K562 (cell line): ENCODE results near the gene NDUFS6. TPM values are rescaled to one million over a fixed set of nuclear protein-coding genes. Genes with fewer than 3 reads are reported as not detected.

Source experiments
- ARHGAP35 ChIP-seq: fragments of 450-650 bp; IDR thresholded peaks from 2 replicates; pipeline ENCODE4 v1.6.1; 2018; ENCODE audit not compliant: partially characterized antibody
- CBX3 ChIP-seq, 2 experiments: IDR thresholded peaks; 1 replicate in 1 of 2; 2 replicates in 1 of 2; pipeline ENCODE4 v1.6.1; 2012; ENCODE audit warnings: inconsistent platforms in 2 of 2, low read length in 2 of 2, borderline replicate concordance in 1 of 2, control low read depth in 1 of 2
- E2F4 ChIP-seq: sonication (generic); formaldehyde crosslinking; IDR thresholded peaks from 2 replicates; pipeline ENCODE4 v1.8.0; 2022; ENCODE audit warnings: mild to moderate bottlenecking, low read depth, missing genetic modification reagents
- ERF ChIP-seq: fragments of 450-650 bp; formaldehyde crosslinking; IDR thresholded peaks from 2 replicates; pipeline ENCODE4 v1.4.0; 2020; ENCODE audit warnings: mild to moderate bottlenecking, mixed read lengths
- FOXM1 ChIP-seq, 2 experiments: fragments of 450-650 bp in 1 of 2; sonication (generic) in 1 of 2; formaldehyde crosslinking in 1 of 2; IDR thresholded peaks; 2 replicates each; pipeline versions ENCODE4 v1.6.1 to v1.9.0; 2017 to 2022; ENCODE audit warnings: low read depth in 2 of 2, mild to moderate bottlenecking in 2 of 2, missing genetic modification reagents in 1 of 2, moderate library complexity in 1 of 2
- HDAC6 ChIP-seq: IDR thresholded peaks from 2 replicates; pipeline ENCODE4 v1.6.1; 2012; ENCODE audit warnings: low read depth, mild to moderate bottlenecking, control low read depth, inconsistent platforms, low read length, moderate library complexity
- MED1 ChIP-seq: sonication (generic); formaldehyde crosslinking; IDR thresholded peaks from 2 replicates; pipeline ENCODE4 v1.8.1; 2023; ENCODE audit warnings: missing genetic modification reagents, borderline replicate concordance
- MIER1 ChIP-seq: fragments of 450-650 bp; IDR thresholded peaks from 2 replicates; pipeline ENCODE4 v1.6.1; 2016; ENCODE audit warnings: antibody characterized with exemption, mild to moderate bottlenecking, low read depth
- NEUROD1 ChIP-seq: fragments of 150-350 bp; IDR thresholded peaks from 2 replicates; pipeline ENCODE4 v1.6.1; 2014; ENCODE audit warnings: borderline replicate concordance, low read length, low read depth; ENCODE audit not compliant: partially characterized antibody
- NRF1 ChIP-seq, 2 experiments: fragments of 450-650 bp; IDR thresholded peaks in 1 of 2; conservative IDR thresholded peaks in 1 of 2; 2 replicates each; pipeline ENCODE4 v1.6.1; 2014; ENCODE audit warnings: mild to moderate bottlenecking in 2 of 2
- PKNOX1 ChIP-seq: fragments of 450-650 bp; IDR thresholded peaks from 2 replicates; pipeline ENCODE4 v1.6.1; 2016
- SLC30A9 ChIP-seq: fragments of 250-450 bp; sonication (Bioruptor Pico); IDR thresholded peaks from 2 replicates; pipeline ENCODE4 v1.8.0; 2022; ENCODE audit warnings: mild to moderate bottlenecking, moderate library complexity
- UBTF ChIP-seq, 2 experiments: IDR thresholded peaks; 2 replicates each; pipeline ENCODE4 v1.6.1; 2012; ENCODE audit warnings: improper control_type of control experiment in 2 of 2, low read depth in 2 of 2, low read length in 2 of 2, borderline replicate concordance in 1 of 2
- ZBTB1 ChIP-seq: sonication (generic); formaldehyde crosslinking; IDR thresholded peaks from 2 replicates; pipeline ENCODE4 v1.8.1; 2023; ENCODE audit warnings: missing genetic modification reagents, low read depth, mild to moderate bottlenecking, borderline replicate concordance
- ZNF121 ChIP-seq: sonication (generic); formaldehyde crosslinking; conservative IDR thresholded peaks from 2 replicates; pipeline ENCODE4 v1.8.0; 2022; ENCODE audit warnings: missing genetic modification reagents
- ZNF778 ChIP-seq: fragments of 450-650 bp; formaldehyde crosslinking; IDR thresholded peaks from 2 replicates; pipeline ENCODE4 v1.4.0; 2020; ENCODE audit warnings: mild to moderate bottlenecking, moderate library complexity
- polyA plus RNA-seq, 8 experiments: library from polyadenylated mRNA; depleted of rRNA in 4 of 8; stranded (reverse) in 5 of 8; unstranded in 3 of 8; fragments of >200 nt; fragmentation: Nextera tagmentation in 2 of 8; fragmentation: Illumina TruSeq in 1 of 8; extraction: Ambion mirVana in 2 of 8; extraction: Trizol in 1 of 8; gene quantifications; 2 replicates each; pipeline versions ENCODE4 v1.2.1 to v1.2.3, GENCODE V29; 2011 to 2014; ENCODE audit warnings: inconsistent platforms in 1 of 8, missing spikeins in 1 of 8
- total RNA-seq, 7 experiments: library from RNA; depleted of rRNA in 6 of 7; stranded (reverse); fragments of >200 nt in 6 of 7; fragmentation: Illumina TruSeq in 2 of 7; extraction: Trizol in 2 of 7; gene quantifications; 2 replicates each; pipeline versions ENCODE4 v1.2.1 to v1.2.3, GENCODE V29; 2011 to 2021; ENCODE audit warnings: low replicate concordance in 1 of 7
- TF ChIP-seq, protein P1 (sequence below): fragments of 250-450 bp; sonication (Bioruptor Pico); IDR thresholded peaks from 2 replicates; pipeline ENCODE4 v1.5.0; 2020; ENCODE audit warnings: mild to moderate bottlenecking, borderline replicate concordance
- TF ChIP-seq, protein P2 (sequence below): IDR thresholded peaks from 2 replicates; pipeline ENCODE4 v1.6.1; 2011; ENCODE audit warnings: borderline replicate concordance, low read depth, mild to moderate bottlenecking, moderate library complexity, low read length; ENCODE audit not compliant: insufficient read depth, poor library complexity, severe bottlenecking

Gene NDUFS6
- total and polyA plus RNA-seq, 9 of the 15 experiments (the other 6 are each of a cell fraction or from before 2014, with no cell fraction given): 36.1 to 291 (median 77.0) TPM

DNA sequence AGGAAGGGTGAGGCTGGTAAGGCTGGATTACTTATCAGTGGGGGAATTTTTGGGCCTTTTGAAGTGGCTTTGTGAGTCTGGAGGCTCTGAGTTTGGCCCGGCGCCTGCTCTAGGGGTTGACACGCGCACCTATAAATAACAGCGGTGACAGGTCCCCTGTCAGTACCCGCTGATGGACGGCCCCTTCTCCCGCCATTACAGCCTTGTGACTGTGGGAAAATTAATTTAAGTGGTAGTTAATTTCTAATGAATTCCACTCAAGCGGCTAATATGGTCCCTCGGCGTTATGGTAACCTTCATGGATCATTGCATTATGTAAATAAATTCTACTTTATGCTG lies 18.0 kb upstream of the NDUFS6 start (continued):
- TF ChIP-seq, protein P1, sequence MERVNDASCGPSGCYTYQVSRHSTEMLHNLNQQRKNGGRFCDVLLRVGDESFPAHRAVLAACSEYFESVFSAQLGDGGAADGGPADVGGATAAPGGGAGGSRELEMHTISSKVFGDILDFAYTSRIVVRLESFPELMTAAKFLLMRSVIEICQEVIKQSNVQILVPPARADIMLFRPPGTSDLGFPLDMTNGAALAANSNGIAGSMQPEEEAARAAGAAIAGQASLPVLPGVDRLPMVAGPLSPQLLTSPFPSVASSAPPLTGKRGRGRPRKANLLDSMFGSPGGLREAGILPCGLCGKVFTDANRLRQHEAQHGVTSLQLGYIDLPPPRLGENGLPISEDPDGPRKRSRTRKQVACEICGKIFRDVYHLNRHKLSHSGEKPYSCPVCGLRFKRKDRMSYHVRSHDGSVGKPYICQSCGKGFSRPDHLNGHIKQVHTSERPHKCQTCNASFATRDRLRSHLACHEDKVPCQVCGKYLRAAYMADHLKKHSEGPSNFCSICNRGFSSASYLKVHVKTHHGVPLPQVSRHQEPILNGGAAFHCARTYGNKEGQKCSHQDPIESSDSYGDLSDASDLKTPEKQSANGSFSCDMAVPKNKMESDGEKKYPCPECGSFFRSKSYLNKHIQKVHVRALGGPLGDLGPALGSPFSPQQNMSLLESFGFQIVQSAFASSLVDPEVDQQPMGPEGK (CRISPR knock-in tag): no peak
- peak; percentile 95 for TF ChIP-seq PKNOX1
- TF ChIP-seq MIER1: no peak
- no peak for TF ChIP-seq HDAC6
- no peak for TF ChIP-seq ZNF778 (CRISPR knock-in tag)
- no peak for TF ChIP-seq ZNF121
- no peak for TF ChIP-seq FOXM1 (IDR thresholded peaks at IDR 0.05; ENCODE audit: low read depth)
- TF ChIP-seq FOXM1 (CRISPR knock-in tag; IDR thresholded peaks at IDR 0.05; ENCODE audit: low read depth): no peak
- TF ChIP-seq ARHGAP35: no peak
- TF ChIP-seq CBX3 (IDR thresholded peaks at IDR 0.05; ENCODE audit: borderline replicate concordance in 1 of 2, low read length in 2 of 2): no peak
- no peak for TF ChIP-seq SLC30A9 (CRISPR knock-in tag)
- TF ChIP-seq ZBTB1 (CRISPR knock-in tag): no peak
- no peak for TF ChIP-seq E2F4 (CRISPR knock-in tag)
- no peak for TF ChIP-seq ERF (CRISPR knock-in tag)
- TF ChIP-seq MED1 (CRISPR knock-in tag): no peak
- TF ChIP-seq NRF1 (conservative IDR thresholded peaks at IDR 0.05 in 1 of 2, IDR thresholded peaks at IDR 0.05 in 1 of 2): peak; percentile 30 to 36; a peak in 3 of 4 replicates
- no peak for TF ChIP-seq NEUROD1
- TF ChIP-seq, protein P2, sequence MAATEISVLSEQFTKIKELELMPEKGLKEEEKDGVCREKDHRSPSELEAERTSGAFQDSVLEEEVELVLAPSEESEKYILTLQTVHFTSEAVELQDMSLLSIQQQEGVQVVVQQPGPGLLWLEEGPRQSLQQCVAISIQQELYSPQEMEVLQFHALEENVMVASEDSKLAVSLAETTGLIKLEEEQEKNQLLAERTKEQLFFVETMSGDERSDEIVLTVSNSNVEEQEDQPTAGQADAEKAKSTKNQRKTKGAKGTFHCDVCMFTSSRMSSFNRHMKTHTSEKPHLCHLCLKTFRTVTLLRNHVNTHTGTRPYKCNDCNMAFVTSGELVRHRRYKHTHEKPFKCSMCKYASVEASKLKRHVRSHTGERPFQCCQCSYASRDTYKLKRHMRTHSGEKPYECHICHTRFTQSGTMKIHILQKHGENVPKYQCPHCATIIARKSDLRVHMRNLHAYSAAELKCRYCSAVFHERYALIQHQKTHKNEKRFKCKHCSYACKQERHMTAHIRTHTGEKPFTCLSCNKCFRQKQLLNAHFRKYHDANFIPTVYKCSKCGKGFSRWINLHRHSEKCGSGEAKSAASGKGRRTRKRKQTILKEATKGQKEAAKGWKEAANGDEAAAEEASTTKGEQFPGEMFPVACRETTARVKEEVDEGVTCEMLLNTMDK: no peak
- TF ChIP-seq UBTF (IDR thresholded peaks at IDR 0.05; ENCODE audit: borderline replicate concordance in 1 of 2, low read depth in 2 of 2, low read length in 2 of 2): no peak
